K562 (cell line): ENCODE data around the gene P2RY11. TPM values are rescaled to one million over a fixed set of nuclear protein-coding genes. Genes with fewer than 3 reads are reported as not detected.

Experiments used
- BCOR ChIP-seq: fragments of 450-650 bp; IDR thresholded peaks from 2 replicates; pipeline ENCODE4 v1.6.1; 2016
- ELF4 ChIP-seq: fragments of 450-650 bp; formaldehyde crosslinking; IDR thresholded peaks from 2 replicates; pipeline ENCODE4 v1.4.0; 2022; ENCODE audit warnings: missing genetic modification characterization
- HEY1 ChIP-seq: fragments of 250-450 bp; sonication (Bioruptor Pico); IDR thresholded peaks from 2 replicates; pipeline ENCODE4 v1.5.0; 2020; ENCODE audit warnings: mild to moderate bottlenecking, moderate library complexity, borderline replicate concordance
- HMGN3 ChIP-seq: IDR thresholded peaks from 2 replicates; pipeline ENCODE4 v1.6.1; 2011; ENCODE audit warnings: borderline replicate concordance, low read depth, mild to moderate bottlenecking, mixed read lengths, low read length; ENCODE audit not compliant: insufficient read length; ENCODE audit errors: extremely low read depth
- HNRNPUL1 ChIP-seq: fragments of 200-400 bp; formaldehyde crosslinking; IDR thresholded peaks from 2 replicates; pipeline ENCODE4 v1.6.1; 2017; ENCODE audit warnings: low read length
- HSF4 ChIP-seq: fragments of 250-450 bp; sonication (Bioruptor Pico); IDR thresholded peaks from 2 replicates; pipeline ENCODE4 v2.1.2; 2022; ENCODE audit warnings: mild to moderate bottlenecking, moderate library complexity, borderline replicate concordance
- IRF2 ChIP-seq: sonication (generic); formaldehyde crosslinking; IDR thresholded peaks from 2 replicates; pipeline ENCODE4 v1.8.1; 2022; ENCODE audit warnings: mild to moderate bottlenecking, missing genetic modification reagents
- MCM2 ChIP-seq: fragments of 450-650 bp; IDR thresholded peaks from 2 replicates; pipeline ENCODE4 v1.6.1; 2017; ENCODE audit warnings: low read depth, mild to moderate bottlenecking
- NCOR1 ChIP-seq: fragments of 450-650 bp; IDR thresholded peaks from 2 replicates; pipeline ENCODE4 v1.6.1; 2016; ENCODE audit warnings: mild to moderate bottlenecking, moderate library complexity
- NR2C1 ChIP-seq, 2 experiments: fragments of 450-650 bp; IDR thresholded peaks; 2 replicates each; pipeline ENCODE4 v1.6.1; 2017; ENCODE audit warnings: mild to moderate bottlenecking in 2 of 2, antibody characterized with exemption in 1 of 2, inconsistent platforms in 1 of 2, missing compliant biosample characterization in 1 of 2, missing genetic modification characterization in 1 of 2
- OTX1 ChIP-seq: fragments of 450-650 bp; formaldehyde crosslinking; IDR thresholded peaks from 2 replicates; pipeline ENCODE4 v1.4.0; 2022; ENCODE audit warnings: mild to moderate bottlenecking
- PATZ1 ChIP-seq: fragments of 250-450 bp; sonication (Bioruptor Pico); IDR thresholded peaks from 2 replicates; pipeline ENCODE4 v1.5.0; 2020; ENCODE audit warnings: mild to moderate bottlenecking, borderline replicate concordance
- PKNOX1 ChIP-seq: fragments of 450-650 bp; IDR thresholded peaks from 2 replicates; pipeline ENCODE4 v1.6.1; 2016
- SMAD4 ChIP-seq: fragments of 250-450 bp; sonication (Bioruptor Pico); conservative IDR thresholded peaks from 2 replicates; pipeline ENCODE4 v1.8.0; 2021; ENCODE audit warnings: inconsistent platforms, mild to moderate bottlenecking, moderate library complexity
- TEAD2 ChIP-seq: fragments of 450-650 bp; IDR thresholded peaks from 2 replicates; pipeline ENCODE4 v1.6.1; 2016; ENCODE audit warnings: missing genetic modification characterization, control low read depth, missing compliant biosample characterization
- TRIM28 ChIP-seq: fragments of 450-650 bp; IDR thresholded peaks from 2 replicates; pipeline ENCODE4 v1.6.1; 2017
- WHSC1 ChIP-seq: IDR thresholded peaks from one replicate; pipeline ENCODE4 v1.6.1; 2012; ENCODE audit warnings: low read length, control low read depth, inconsistent platforms
- XRCC3 ChIP-seq: fragments of 450-650 bp; IDR thresholded peaks from 2 replicates; pipeline ENCODE4 v1.6.1; 2017; ENCODE audit warnings: mild to moderate bottlenecking, moderate library complexity
- ZNF124 ChIP-seq: sonication (generic); formaldehyde crosslinking; IDR thresholded peaks from 2 replicates; pipeline ENCODE4 v1.8.1; 2022; ENCODE audit warnings: missing genetic modification reagents
- ZNF699 ChIP-seq: fragments of 250-450 bp; sonication (Bioruptor Pico); IDR thresholded peaks from 2 replicates; pipeline ENCODE4 v1.8.0; 2021; ENCODE audit warnings: mild to moderate bottlenecking, moderate library complexity; ENCODE audit not compliant: insufficient replicate concordance
- ZNF707 ChIP-seq: fragments of 250-450 bp; sonication (Bioruptor Pico); conservative IDR thresholded peaks from 2 replicates; pipeline ENCODE4 v1.8.0; 2022; ENCODE audit warnings: inconsistent platforms, mild to moderate bottlenecking, moderate library complexity
- ZNF740 ChIP-seq, 3 experiments: fragments of 200-800 bp in 1 of 3; sonication (Bioruptor generic) in 1 of 3; sonication (generic) in 1 of 3; formaldehyde crosslinking in 1 of 3; IDR thresholded peaks; 2 replicates each; pipeline versions ENCODE4 v1.6.1 to v1.8.0; 2016 to 2022; ENCODE audit warnings: mild to moderate bottlenecking in 2 of 3, missing compliant biosample characterization in 2 of 3, missing genetic modification characterization in 2 of 3, missing genetic modification reagents in 1 of 3
- ZNF77 ChIP-seq: fragments of 250-450 bp; sonication (Bioruptor Pico); IDR thresholded peaks from 2 replicates; pipeline ENCODE4 v1.5.0; 2020
- ZSCAN29 ChIP-seq: fragments of 450-650 bp; IDR thresholded peaks from 2 replicates; pipeline ENCODE4 v1.6.1; 2017
- polyA plus RNA-seq, 8 experiments: library from polyadenylated mRNA; depleted of rRNA in 4 of 8; stranded (reverse) in 5 of 8; unstranded in 3 of 8; fragments of >200 nt; fragmentation: Nextera tagmentation in 2 of 8; fragmentation: Illumina TruSeq in 1 of 8; extraction: Ambion mirVana in 2 of 8; extraction: Trizol in 1 of 8; gene quantifications; 2 replicates each; pipeline versions ENCODE4 v1.2.1 to v1.2.3, GENCODE V29; 2011 to 2014; ENCODE audit warnings: inconsistent platforms in 1 of 8, missing spikeins in 1 of 8
- total RNA-seq, 7 experiments: library from RNA; depleted of rRNA in 6 of 7; stranded (reverse); fragments of >200 nt in 6 of 7; fragmentation: Illumina TruSeq in 2 of 7; extraction: Trizol in 2 of 7; gene quantifications; 2 replicates each; pipeline versions ENCODE4 v1.2.1 to v1.2.3, GENCODE V29; 2011 to 2021; ENCODE audit warnings: low replicate concordance in 1 of 7

The P2RY11 gene
- total and polyA plus RNA-seq, 9 of the 15 experiments (the other 6 are each of a cell fraction or from before 2014, with no cell fraction given): 0.03 to 10.1 (median 1.5) TPM

GRCh38 chr19:10106100-10106936, 5.2 kb upstream of the P2RY11 start, which contains the start of gene PPAN (continued):
- TF ChIP-seq PATZ1 (CRISPR knock-in tag): no peak
- no peak for TF ChIP-seq HNRNPUL1
- no peak for TF ChIP-seq XRCC3
- TF ChIP-seq TEAD2 (tag): no peak
- no peak for TF ChIP-seq NR2C1 (IDR thresholded peaks at IDR 0.05)
- no peak for TF ChIP-seq NR2C1 (tag; IDR thresholded peaks at IDR 0.05)
- TF ChIP-seq HMGN3: no peak
- no peak for TF ChIP-seq BCOR
- TF ChIP-seq WHSC1: no peak
- TF ChIP-seq OTX1 (CRISPR knock-in tag): no peak
- no peak for TF ChIP-seq IRF2 (CRISPR knock-in tag)
- no peak for TF ChIP-seq MCM2
- no peak for TF ChIP-seq ZNF124 (CRISPR knock-in tag)
- no peak for TF ChIP-seq ZNF707 (CRISPR knock-in tag)
- peak; percentile 63 for TF ChIP-seq PKNOX1
- TF ChIP-seq ZNF699 (CRISPR knock-in tag): no peak
- no peak for TF ChIP-seq HEY1 (CRISPR knock-in tag)
- no peak for TF ChIP-seq ELF4 (CRISPR knock-in tag)
- TF ChIP-seq HSF4 (CRISPR knock-in tag): no peak
- TF ChIP-seq ZNF740 (CRISPR knock-in tag; IDR thresholded peaks at IDR 0.05): no peak
- no peak for TF ChIP-seq ZNF740 (tag; IDR thresholded peaks at IDR 0.05)
- TF ChIP-seq ZNF77 (CRISPR knock-in tag): no peak
- no peak for TF ChIP-seq ZSCAN29
- no peak for TF ChIP-seq NCOR1
- no peak for TF ChIP-seq TRIM28
- TF ChIP-seq SMAD4: no peak
